Activated CD8-positive, alpha-beta memory T cell treated with anti-CD3 and anti-CD28 coated beads, Interleukin-2, amount 10 ng/mL, durations not matched to agents 7 days and 5 days (primary cell): ENCODE data around the gene PEX19. TPM values are rescaled to one million over a fixed set of nuclear protein-coding genes. Genes with fewer than 3 reads are reported as not detected.

Experiments
- total RNA-seq, 2 experiments: library from RNA; stranded (reverse); gene quantifications; one replicate each; pipeline ENCODE4 v1.2.3, GENCODE V29; 2021

Gene PEX19
- total RNA-seq, 2 experiments from 2014 or later: 49.4 to 54.4 TPM

Other genes with a start within 250 kb of the PEX19 start
- gene KCNJ10, start 215.0 kb downstream of the PEX19 start, total RNA-seq: not detected
- not detected for gene KCNJ9, start 203.6 kb downstream of the PEX19 start, total RNA-seq
- 10 to 100 TPM; 30.9 to 35.0 TPM for gene IGSF8, start 186.5 kb downstream of the PEX19 start, total RNA-seq
- gene ATP1A2, start 169.4 kb downstream of the PEX19 start, total RNA-seq: not detected
- gene ATP1A4, start 133.5 kb downstream of the PEX19 start, total RNA-seq: under 1 TPM in 1 of 2 experiments, not detected in 1; 0.40 TPM
- gene CASQ1, start 94.6 kb downstream of the PEX19 start, total RNA-seq: under 1 TPM in 1 of 2 experiments, not detected in 1; 0.68 TPM
- gene PEA15, start 79.7 kb downstream of the PEX19 start, total RNA-seq: 10 to 100 TPM; 36.0 to 43.2 TPM
- 100 to 1,000 TPM; 115 to 117 TPM for gene DCAF8, start 22.6 kb downstream of the PEX19 start, total RNA-seq
- gene COPA, start 58.1 kb upstream of the PEX19 start, total RNA-seq: 100 to 1,000 TPM; 138 to 139 TPM
- 10 to 100 TPM; 59.8 to 61.8 TPM for gene NCSTN, start 58.2 kb upstream of the PEX19 start, total RNA-seq
- under 1 TPM; 0.35 to 0.44 TPM for gene NHLH1, start 81.9 kb upstream of the PEX19 start, total RNA-seq
- not detected for gene VANGL2, start 115.4 kb upstream of the PEX19 start, total RNA-seq
- gene SLAMF6, start 238.1 kb upstream of the PEX19 start, total RNA-seq: 10 to 100 TPM; 28.8 to 31.0 TPM